H1 (cell line): ENCODE data around the gene KCNQ2. TPM values are rescaled to one million over a fixed set of nuclear protein-coding genes. Genes with fewer than 3 reads are reported as not detected.

Experiments
- BACH1 ChIP-seq: IDR thresholded peaks from 2 replicates; pipeline ENCODE4 v1.6.1; 2012; ENCODE audit warnings: low read length, improper control_type of control experiment
- CHD1 ChIP-seq: IDR thresholded peaks from 2 replicates; pipeline ENCODE4 v1.6.1; 2012; ENCODE audit warnings: low read depth, low read length, improper control_type of control experiment
- SUZ12 ChIP-seq: fragments of 200-600 bp; sonication (generic); IDR thresholded peaks from 2 replicates; pipeline ENCODE4 v1.6.1; 2012; ENCODE audit warnings: mild to moderate bottlenecking, inconsistent platforms, low read length, moderate library complexity, mixed read lengths
- ZNF274 ChIP-seq: IDR thresholded peaks from 2 replicates; pipeline ENCODE4 v1.7.0; 2012; ENCODE audit warnings: low read length, borderline replicate concordance; ENCODE audit errors: extremely low read depth
- polyA plus RNA-seq, 7 experiments: library from polyadenylated mRNA; depleted of rRNA in 3 of 7; stranded (reverse) in 5 of 7; unstranded in 2 of 7; fragments of >200 nt in 5 of 7; fragments of 200-250 nt in 2 of 7; gene quantifications; 1 replicate in 5 of 7; 2 replicates in 1 of 7; 4 replicates in 1 of 7; pipeline versions ENCODE4 v1.2.1 to v1.2.3, GENCODE V29; 2011 to 2013; ENCODE audit warnings: missing spikeins in 2 of 7, mixed read lengths in 2 of 7
- total RNA-seq: library from RNA; stranded (reverse); fragmentation: NEBNext Ultra II Directional; extraction: Animal tissue kit (Norgen Biotek cat#: 25700); gene quantifications from 2 replicates; pipeline ENCODE4 v1.2.1, GENCODE V29; 2021
- TF ChIP-seq, protein P1 (sequence below): IDR thresholded peaks from 2 replicates; pipeline ENCODE4 v1.6.1; 2011; ENCODE audit warnings: low read depth, mild to moderate bottlenecking, low read length; ENCODE audit not compliant: insufficient read depth

Gene KCNQ2
- total and polyA plus RNA-seq, 2 of the 8 experiments (the other 6 are each of a cell fraction or from before 2014, with no cell fraction given), result 82.6 to 243 TPM

DNA sequence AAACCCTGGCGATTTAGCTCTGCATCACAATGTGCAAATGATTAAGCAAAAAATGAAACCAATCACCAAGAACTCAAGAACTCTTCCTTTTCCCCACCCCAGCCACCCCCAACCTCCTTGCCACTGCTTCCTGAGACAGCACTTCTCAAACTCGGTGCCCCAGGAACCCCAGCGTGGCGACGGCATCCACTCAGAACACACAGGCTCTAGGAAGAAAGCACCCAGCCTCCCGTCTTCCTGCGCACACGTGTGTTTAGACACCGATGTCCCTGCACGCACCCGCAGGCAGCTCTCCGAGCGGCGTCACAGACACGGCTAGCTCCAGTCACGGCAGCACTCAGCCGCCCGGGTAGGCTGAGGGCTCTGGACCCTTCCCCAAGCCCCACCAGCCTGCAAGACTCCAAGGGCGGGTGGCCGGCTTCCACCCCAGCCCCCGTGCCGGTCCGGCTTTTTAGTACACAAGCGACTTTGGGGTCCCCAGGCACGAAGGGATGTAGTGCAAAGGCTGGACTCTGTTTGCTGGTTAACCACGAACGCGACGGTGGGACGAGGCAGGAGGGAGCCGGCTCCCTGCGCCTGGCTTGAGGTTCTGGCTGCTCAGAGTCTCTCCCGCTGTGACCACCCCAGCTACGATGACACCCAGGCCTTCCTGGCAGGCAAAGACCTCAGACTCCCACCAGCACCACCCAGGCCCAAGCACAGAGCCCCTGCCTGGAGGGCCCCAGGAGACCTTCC is 51.9 kb downstream of the KCNQ2 start (continued):
- TF ChIP-seq SUZ12, result no peak
- no peak for TF ChIP-seq CHD1
- TF ChIP-seq, protein P1, sequence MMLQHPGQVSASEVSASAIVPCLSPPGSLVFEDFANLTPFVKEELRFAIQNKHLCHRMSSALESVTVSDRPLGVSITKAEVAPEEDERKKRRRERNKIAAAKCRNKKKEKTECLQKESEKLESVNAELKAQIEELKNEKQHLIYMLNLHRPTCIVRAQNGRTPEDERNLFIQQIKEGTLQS, result no peak
- TF ChIP-seq BACH1, result no peak
- no peak for TF ChIP-seq ZNF274
